Left lung (tissue), 10 donors: Measurements from ENCODE around the gene MYO7A. TPM values are rescaled to one million over a fixed set of nuclear protein-coding genes. Genes with fewer than 3 reads are reported as not detected.
A peak's percentile ranks its signal among the peaks of the same experiment; 100 is the strongest.

Experiments used
- ATAC-seq: fragments of 200-7000 bp; cut with Tn5 transposase; one replicate; pipeline ENCODE4 v1.9.1; 2020; ENCODE audit warnings: moderate library complexity
- DNase-seq, 4 donors: peaks; one replicate each; pipeline ENCODE4 v3.0.0-alpha.2; 2013 to 2020
- H3K27ac ChIP-seq, 2 donors: fragments of 200-600 bp; sonication (generic) in 1 of 2; one replicate each; pipeline versions ENCODE4 v1.5.0 to v1.8.0; 2020 to 2021
- H3K27me3 ChIP-seq, 2 donors: fragments of 200-600 bp; sonication (generic) in 1 of 2; one replicate each; pipeline versions ENCODE4 v1.5.0 to v1.8.0; 2020 to 2021
- H3K36me3 ChIP-seq, 2 donors: fragments of 200-600 bp; sonication (generic) in 1 of 2; one replicate each; pipeline versions ENCODE4 v1.5.0 to v1.8.0; 2020 to 2021
- H3K4me1 ChIP-seq, 2 donors: fragments of 200-600 bp; one replicate each; pipeline ENCODE4 v1.8.0; 2021
- H3K4me3 ChIP-seq, 2 donors: fragments of 200-600 bp; sonication (generic) in 1 of 2; one replicate each; pipeline versions ENCODE4 v1.5.0 to v1.8.0; 2020 to 2021; ENCODE audit warnings: mild to moderate bottlenecking in 1 of 2
- H3K9me3 ChIP-seq, 2 donors: fragments of 200-600 bp; sonication (generic) in 1 of 2; one replicate each; pipeline versions ENCODE4 v1.5.0 to v1.8.0; 2020 to 2021
- CTCF ChIP-seq, 2 donors: fragments of 200-600 bp; sonication (generic) in 1 of 2; IDR thresholded peaks; one replicate each; pipeline versions ENCODE4 v1.5.0 to v1.8.0; 2021; ENCODE audit warnings: antibody characterized with exemption in 2 of 2
- intact Hi-C, 2 donors: fragments of 100-400 bp; cut with DNase I; formaldehyde crosslinking; loops; one replicate each; pipeline versions ENCODE4 v1.11.2 to v1.14.2; 2022
- polyA plus RNA-seq, 6 donors: library from polyadenylated mRNA; unstranded; fragments of 120-200 nt; gene quantifications; one replicate each; pipeline ENCODE4 v1.2.1, GENCODE V29; 2013; ENCODE audit not compliant: insufficient read length in 6 of 6
- total RNA-seq, 2 donors: library from RNA; stranded (reverse); fragmentation: NEBNext Ultra II Directional; extraction: Animal tissue kit (Norgen Biotek cat#: 25700); gene quantifications; one replicate each; pipeline ENCODE4 v1.2.1, GENCODE V29; 2021
- donor health status: DM: no; HTN: yes; CAD: no.
- donor health status: DM: no; HTN: no; CAD: no.

The MYO7A gene
- total and polyA plus RNA-seq, 8 donors, result 4.8 to 13.5 (median 5.8) TPM

DNA sequence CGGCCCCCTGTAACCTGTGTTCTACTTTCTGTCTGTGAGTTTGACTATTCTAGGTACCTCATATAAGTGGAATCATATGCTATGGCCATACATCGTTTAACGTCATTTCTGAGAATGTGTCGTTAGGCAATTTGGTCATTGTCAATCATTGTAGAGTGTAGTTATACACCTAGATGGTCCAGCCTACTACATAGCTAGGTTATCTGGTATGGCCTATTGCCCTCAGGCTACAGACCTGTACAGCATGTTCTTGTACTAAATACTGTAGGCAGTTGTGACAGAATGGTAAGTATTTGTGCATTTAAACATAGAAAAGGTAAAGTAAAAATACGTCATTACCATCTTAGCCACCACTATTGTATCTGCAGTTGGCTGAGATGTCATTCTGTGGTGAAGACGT is 35.2 kb downstream of the MYO7A start:
- Histone ChIP-seq H3K4me1 (no peaks in the 10 kb centered on the region), H3K9me3 (no peaks in the 10 kb centered on the region), H3K4me3 (no peak overlapping the region), H3K36me3 (no peaks in the 10 kb centered on the region), H3K27me3 (no peaks in the 10 kb centered on the region), H3K27ac (no peak overlapping the region)
- DNase-seq (no peak), ATAC-seq (no peak)
- intact Hi-C loops, result no loop called here
- no peak for TF ChIP-seq CTCF (IDR thresholded peaks at IDR 0.05)

- intact Hi-C loops, result no loop called here
- no peaks in the 10 kb centered on the region for H3K36me3 ChIP-seq
- DNase-seq (peak in 1 of 4 donors; percentile 38), ATAC-seq (no peak)
- no peak for TF ChIP-seq CTCF (IDR thresholded peaks at IDR 0.05)
- H3K4me1 ChIP-seq, result no peaks in the 10 kb centered on the region
- H3K4me3 ChIP-seq, result no peak overlapping the region
- H3K27me3 ChIP-seq, result no peaks in the 10 kb centered on the region
- H3K27ac ChIP-seq, result no peak overlapping the region
- no peaks in the 10 kb centered on the region for H3K9me3 ChIP-seq
Observed at GRCh38 chr11:77165066-77165465, 37.0 kb downstream of the MYO7A start.

DNA sequence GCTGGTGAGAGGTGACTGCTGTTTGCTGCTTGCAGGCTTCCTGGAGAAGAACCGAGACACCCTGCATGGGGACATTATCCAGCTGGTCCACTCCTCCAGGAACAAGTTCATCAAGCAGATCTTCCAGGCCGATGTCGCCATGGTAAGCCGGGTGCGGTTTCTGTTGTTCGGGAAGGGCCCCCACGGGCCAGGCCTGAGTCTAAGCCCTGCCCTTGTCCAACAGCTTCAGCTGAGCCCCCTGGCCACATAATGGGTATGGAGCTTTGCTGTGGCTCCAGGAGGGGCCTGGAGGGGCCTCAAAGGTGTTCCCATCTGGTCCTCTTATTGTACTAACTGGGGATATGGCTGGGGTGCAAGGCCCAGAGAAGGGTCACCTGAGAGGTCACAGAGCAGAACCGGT is 38.0 kb downstream of the MYO7A start:
- Histone ChIP-seq H3K27ac (no peak overlapping the region), H3K9me3 (no peaks in the 10 kb centered on the region), H3K27me3 (no peaks in the 10 kb centered on the region), H3K36me3 (no peaks in the 10 kb centered on the region), H3K4me1 (no peaks in the 10 kb centered on the region), H3K4me3 (no peak overlapping the region)
- DNase-seq (peak in 1 of 4 donors; percentile 63), ATAC-seq (no peak)
- TF ChIP-seq CTCF (IDR thresholded peaks at IDR 0.05), result no peak
- intact Hi-C loops, result no loop called here

- Histone ChIP-seq H3K27me3 (no peaks in the 10 kb centered on the region), H3K36me3 (no peaks in the 10 kb centered on the region), H3K4me3 (no peak overlapping the region), H3K27ac (no peak overlapping the region), H3K9me3 (no peaks in the 10 kb centered on the region), H3K4me1 (no peaks in the 10 kb centered on the region)
- TF ChIP-seq CTCF (IDR thresholded peaks at IDR 0.05), result no peak
- DNase-seq (peak in 1 of 4 donors; percentile 44), ATAC-seq (no peak)
- intact Hi-C loops, result no loop called here
Observed at GRCh38 chr11:77167111-77167626, 39.1 kb downstream of the MYO7A start.

GRCh38 chr11:77167791-77168190 is 39.7 kb downstream of the MYO7A start:
- intact Hi-C loops, result no loop called here
- no peak overlapping the region for H3K4me3 ChIP-seq
- no peak overlapping the region for H3K27ac ChIP-seq
- no peak for TF ChIP-seq CTCF (IDR thresholded peaks at IDR 0.05)
- no peaks in the 10 kb centered on the region for H3K36me3 ChIP-seq
- DNase-seq, result peak in 1 of 4 donors; percentile 49
- no peak for ATAC-seq
- H3K9me3 ChIP-seq, result no peaks in the 10 kb centered on the region
- no peaks in the 10 kb centered on the region for H3K27me3 ChIP-seq
- H3K4me1 ChIP-seq, result no peaks in the 10 kb centered on the region
